GM04504 (cell line): ENCODE measurements around the gene FOXR2.

Experiments used
- DNase-seq: peaks from one replicate; pipeline ENCODE4 v3.0.0-alpha.2; 2012; ENCODE audit warnings: low read depth

The FOXR2 gene

GRCh38 chrX:55623100-55623499, at the start of gene FOXR2:
FOXR2 (plus strand) TSS chrX:55623400; CDS start chrX:55623712, 312 bp downstream.
- DNase-seq = no peak

DNA sequence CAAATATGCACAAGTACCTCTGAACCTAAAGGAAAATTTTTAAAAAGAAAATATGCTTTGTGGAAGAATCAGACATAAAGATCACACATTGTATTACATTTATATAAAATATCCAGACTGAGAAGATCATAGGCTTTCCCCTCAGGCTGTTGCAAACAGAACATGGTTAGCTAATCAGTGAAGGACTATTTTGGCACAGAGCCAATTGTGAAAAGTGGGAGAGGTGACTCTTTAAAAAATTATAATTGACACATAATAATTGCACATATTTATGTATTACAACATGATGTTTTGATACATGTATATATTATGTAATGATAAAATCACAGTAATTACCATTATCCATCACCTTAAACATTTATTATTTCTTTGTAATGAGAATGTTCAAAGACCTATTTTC, 44.1 kb upstream of the FOXR2 start:
- no peak for DNase-seq

GRCh38 chrX:55582447-55582846, 40.8 kb upstream of the FOXR2 start:
- DNase-seq = no peak

- DNase-seq = no peak
Observed at GRCh38 chrX:55593296-55593695, 29.9 kb upstream of the FOXR2 start.

GRCh38 chrX:55593756-55594257, 29.4 kb upstream of the FOXR2 start:
- DNase-seq = no peak

- DNase-seq = no peak
Observed at GRCh38 chrX:55598333-55598732, 24.9 kb upstream of the FOXR2 start.

- DNase-seq = no peak
Observed at GRCh38 chrX:55619547-55619946, 3.7 kb upstream of the FOXR2 start.

DNA sequence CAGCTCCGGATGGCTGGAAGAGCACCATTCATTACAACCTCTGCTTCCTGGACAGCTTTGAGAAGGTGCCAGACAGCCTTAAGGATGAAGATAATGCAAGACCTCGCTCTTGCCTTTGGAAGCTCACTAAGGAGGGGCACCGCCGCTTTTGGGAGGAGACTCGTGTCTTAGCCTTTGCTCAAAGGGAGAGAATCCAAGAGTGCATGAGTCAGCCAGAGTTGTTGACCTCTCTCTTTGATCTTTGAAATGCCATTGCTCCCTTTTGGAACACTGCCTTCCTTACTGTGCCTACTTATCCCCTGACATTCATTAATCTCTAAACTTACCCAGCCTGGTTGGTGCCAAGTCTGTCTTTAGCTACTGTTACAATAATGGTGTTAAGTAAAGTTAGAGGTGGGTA, 1.2 kb downstream of the FOXR2 start:
- DNase-seq = no peak

DNA sequence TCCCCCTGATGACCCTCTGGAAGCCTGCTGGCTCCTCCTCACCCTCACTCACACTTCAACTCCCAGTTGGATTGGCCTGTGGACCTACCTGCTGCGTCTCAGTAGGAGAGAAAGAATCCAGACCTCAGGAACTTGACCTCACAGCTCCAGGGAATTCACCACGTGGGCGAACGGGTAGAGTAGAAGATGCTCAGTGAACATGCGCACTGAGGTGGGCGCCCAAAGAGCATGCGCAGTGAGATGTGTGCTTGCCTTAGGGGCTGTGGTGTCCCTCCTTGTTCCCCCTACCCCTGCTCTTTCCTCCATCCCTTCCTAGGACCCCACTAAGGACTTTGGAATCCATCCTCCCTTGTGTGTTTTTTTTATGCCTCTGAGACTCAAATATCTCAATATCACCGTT, 12.9 kb downstream of the FOXR2 start:
- no peak for DNase-seq

GRCh38 chrX:55638933-55639332, 15.7 kb downstream of the FOXR2 start:
- DNase-seq = no peak

DNA sequence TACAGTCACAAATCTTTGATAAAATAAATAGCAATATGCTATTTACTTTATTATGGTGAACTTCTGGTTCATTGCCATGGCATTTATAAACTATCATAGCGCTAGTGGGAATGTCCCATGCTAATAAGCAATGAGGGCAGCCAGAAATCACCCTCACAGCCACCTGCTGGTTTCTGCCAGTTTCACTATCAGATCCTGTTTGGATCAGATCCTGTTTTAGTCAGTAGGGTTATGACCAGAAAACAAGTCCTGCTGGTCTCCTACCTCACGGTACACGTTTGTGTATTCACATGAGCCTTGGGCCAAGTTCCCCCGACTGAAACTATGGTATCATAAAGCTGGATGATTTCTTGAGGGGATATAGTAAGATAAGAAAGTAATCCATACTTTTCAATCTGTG, 17.7 kb downstream of the FOXR2 start:
- DNase-seq = no peak

DNA sequence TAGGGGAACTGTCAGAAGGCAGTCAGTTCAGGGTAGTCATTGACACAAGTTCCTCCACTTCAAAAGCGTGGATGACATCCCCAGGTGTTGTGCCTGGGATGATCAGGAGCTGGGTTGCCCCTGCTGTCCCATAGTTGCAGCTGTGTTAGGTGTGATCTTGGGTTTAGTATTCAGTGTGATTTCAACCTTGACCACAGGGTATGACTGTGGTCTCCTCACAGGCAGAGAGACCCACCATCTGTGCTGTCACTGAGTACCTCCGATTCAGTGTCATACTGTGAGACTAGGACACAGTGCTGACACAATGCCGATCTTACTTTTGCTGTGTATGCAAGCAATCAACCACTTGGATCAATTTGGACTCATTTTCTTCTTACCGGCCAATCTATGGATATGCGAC, 25.2 kb downstream of the FOXR2 start:
- no peak for DNase-seq

- no peak for DNase-seq
Observed at GRCh38 chrX:55659931-55660330, 36.7 kb downstream of the FOXR2 start.

- no peak for DNase-seq
Observed at GRCh38 chrX:55663584-55663983, 40.4 kb downstream of the FOXR2 start.

DNA sequence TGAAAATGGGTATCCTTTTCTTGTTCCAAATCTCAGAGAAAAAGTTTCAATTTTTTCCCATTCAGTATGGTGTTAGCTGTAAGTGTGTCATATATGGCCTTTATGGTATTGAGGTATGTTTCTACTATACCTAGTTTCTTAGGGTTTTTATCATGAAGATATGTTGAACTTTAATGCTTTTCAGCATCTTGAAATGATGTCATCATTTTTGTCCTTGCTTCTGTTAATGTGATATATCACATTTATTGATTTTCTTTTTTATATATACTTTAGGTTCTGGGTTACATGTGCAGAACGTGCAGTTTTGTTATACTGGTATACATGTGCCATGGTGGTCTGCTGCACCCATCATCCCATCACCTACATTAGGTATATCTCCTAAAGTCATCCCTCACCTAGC, 44.9 kb downstream of the FOXR2 start:
- DNase-seq = no peak
